ENCODE results near the gene PCID2.

Gene PCID2

GRCh38 chr13:113145496-113145895 lies 63.0 kb downstream of the PCID2 start:
- no peak for TF ChIP-seq CTCF (conservative IDR thresholded peaks at IDR 0.05; ENCODE audit: low read depth, low read length)
- DNase-seq (ENCODE audit: low read depth) = no peak
- H3K4me3 ChIP-seq (ENCODE audit: low read depth, low read length) = no peak overlapping the region

- no peak overlapping the region for H3K4me3 ChIP-seq (ENCODE audit: low read depth, low read length)
- DNase-seq (ENCODE audit: low read depth) = no peak
- no peak for TF ChIP-seq CTCF (conservative IDR thresholded peaks at IDR 0.05; ENCODE audit: low read depth, low read length)
These were observed 64.2 kb downstream of the PCID2 start for GRCh38 chr13:113144255-113144629.

GRCh38 chr13:113143466-113144254 lies 64.8 kb downstream of the PCID2 start:
- H3K4me3 ChIP-seq (ENCODE audit: low read depth, low read length) = no peak overlapping the region
- DNase-seq (ENCODE audit: low read depth) = no peak
- no peak for TF ChIP-seq CTCF (conservative IDR thresholded peaks at IDR 0.05; ENCODE audit: low read depth, low read length)

GRCh38 chr13:113142876-113143275 lies 65.6 kb downstream of the PCID2 start:
- H3K4me3 ChIP-seq (ENCODE audit: low read depth, low read length) = no peak overlapping the region
- DNase-seq (ENCODE audit: low read depth) = no peak
- no peak for TF ChIP-seq CTCF (conservative IDR thresholded peaks at IDR 0.05; ENCODE audit: low read depth, low read length)

GRCh38 chr13:113141601-113141970 lies 66.9 kb downstream of the PCID2 start:
- no peak for DNase-seq (ENCODE audit: low read depth)
- no peak overlapping the region for H3K4me3 ChIP-seq (ENCODE audit: low read depth, low read length)
- TF ChIP-seq CTCF (conservative IDR thresholded peaks at IDR 0.05; ENCODE audit: low read depth, low read length) = no peak

- TF ChIP-seq CTCF (conservative IDR thresholded peaks at IDR 0.05; ENCODE audit: low read depth, low read length) = no peak
- H3K4me3 ChIP-seq (ENCODE audit: low read depth, low read length) = no peak overlapping the region
- DNase-seq (ENCODE audit: low read depth) = no peak
These were observed 67.5 kb downstream of the PCID2 start for GRCh38 chr13:113140677-113141600.
